Dermis microvascular lymphatic vessel endothelial cell (primary cell): ENCODE measurements around the gene SLC38A8. TPM values are rescaled to one million over a fixed set of nuclear protein-coding genes. Genes with fewer than 3 reads are reported as not detected.
A peak's percentile ranks its signal among the peaks of the same experiment; 100 is the strongest.

Source experiments
- DNase-seq, 2 donors: peaks; one replicate each; pipeline versions ENCODE4 v3.0.0 to v3.0.0-alpha.2; 2010; ENCODE audit warnings: low read depth in 2 of 2
- total RNA-seq: library from RNA; depleted of rRNA; stranded (reverse); fragments of >200 nt; gene quantifications from 2 replicates; pipeline ENCODE4 v1.2.1, GENCODE V29; 2014

Gene SLC38A8
- total RNA-seq, 1 donor from 2014 or later: not detected

DNA sequence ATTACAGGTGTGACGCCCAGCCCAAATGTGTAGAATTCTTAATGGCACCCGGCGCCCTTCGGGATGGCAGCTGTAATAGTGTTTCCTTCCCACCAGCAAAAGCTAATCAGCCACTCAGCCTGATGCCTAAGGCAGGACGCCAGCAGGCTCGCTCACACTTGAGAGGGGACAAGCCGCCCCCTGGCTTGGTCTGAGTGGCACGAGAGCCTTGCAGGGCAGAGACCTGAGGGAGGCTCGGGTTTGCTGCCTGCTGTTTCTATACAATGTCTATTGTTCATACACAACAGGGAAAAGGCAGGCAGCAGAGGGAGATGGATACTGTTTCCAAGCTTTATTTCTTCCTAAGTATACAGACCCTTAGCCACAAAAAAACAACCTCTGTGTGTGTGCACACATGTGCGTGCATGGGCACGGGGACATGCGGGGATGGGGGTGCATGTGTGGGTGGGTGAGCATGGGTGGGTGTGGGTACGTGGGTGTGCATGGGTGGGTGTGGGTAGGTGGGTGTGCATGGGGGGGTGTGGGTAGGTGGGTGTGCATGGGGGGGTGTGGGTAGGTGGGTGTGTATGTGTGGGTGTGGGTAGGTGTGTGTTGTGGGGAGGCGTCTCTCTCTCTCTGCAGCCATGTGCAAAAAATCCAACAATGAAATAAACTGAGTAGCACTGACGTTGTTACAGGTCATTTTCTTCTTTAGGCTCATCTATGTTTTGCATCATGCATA lies 10.0 kb downstream of the SLC38A8 start:
- no peak for DNase-seq

DNA sequence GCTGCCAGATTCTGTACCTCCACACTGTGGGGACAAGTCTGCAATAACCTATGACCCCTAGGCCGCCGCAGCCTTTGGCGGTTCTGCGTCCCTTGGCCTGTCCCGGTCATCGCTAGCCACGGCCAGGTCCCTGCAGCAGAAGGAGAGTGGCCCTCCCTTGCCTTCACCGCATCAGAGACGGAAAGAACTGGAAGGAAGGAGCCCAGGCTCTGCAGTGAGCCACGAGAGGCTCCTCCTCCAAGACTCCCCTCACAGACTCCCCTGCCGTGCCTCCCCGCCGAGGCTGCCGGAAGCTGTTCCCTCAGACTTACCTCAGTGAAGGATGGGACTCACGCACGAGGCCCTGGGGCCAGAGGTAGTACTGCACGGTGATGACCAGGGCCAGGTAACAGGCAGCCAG lies 11.0 kb downstream of the SLC38A8 start:
- no peak for DNase-seq

DNA sequence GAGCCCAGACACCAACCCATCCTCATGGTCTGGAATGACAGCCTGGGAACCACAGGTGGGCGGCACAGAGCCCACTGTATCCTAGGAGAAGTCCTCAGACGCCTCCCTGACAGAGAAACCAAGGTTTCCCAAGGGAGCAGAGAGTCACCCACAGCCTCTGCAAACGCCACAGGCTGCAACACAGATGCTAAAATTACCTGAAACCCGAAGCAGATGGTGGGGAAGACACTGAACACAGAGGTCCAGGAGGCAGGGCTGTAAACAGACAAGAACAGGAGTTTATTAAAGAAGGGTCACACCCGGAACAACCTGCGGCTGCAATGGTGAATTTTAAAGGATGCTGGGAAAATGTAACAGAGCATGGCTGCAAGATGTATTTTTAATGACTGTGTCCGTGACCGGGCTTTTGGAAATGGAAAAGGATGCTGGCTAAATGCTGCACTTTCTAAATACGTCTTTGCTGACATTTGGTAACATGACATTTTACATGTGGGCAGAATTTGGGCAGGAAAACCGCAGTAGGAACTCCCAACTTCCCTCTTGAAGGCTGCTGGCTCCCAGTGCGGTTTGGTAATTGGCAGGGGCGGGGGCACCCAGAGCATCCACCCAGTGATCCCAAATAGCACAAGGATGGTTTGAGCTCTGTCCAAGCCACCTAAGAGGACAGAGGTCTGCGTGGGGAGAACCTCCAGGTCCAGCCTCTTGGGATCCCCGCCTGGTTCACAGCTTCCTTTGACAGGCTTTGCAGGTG lies 13.1 kb downstream of the SLC38A8 start:
- DNase-seq: no peak

DNA sequence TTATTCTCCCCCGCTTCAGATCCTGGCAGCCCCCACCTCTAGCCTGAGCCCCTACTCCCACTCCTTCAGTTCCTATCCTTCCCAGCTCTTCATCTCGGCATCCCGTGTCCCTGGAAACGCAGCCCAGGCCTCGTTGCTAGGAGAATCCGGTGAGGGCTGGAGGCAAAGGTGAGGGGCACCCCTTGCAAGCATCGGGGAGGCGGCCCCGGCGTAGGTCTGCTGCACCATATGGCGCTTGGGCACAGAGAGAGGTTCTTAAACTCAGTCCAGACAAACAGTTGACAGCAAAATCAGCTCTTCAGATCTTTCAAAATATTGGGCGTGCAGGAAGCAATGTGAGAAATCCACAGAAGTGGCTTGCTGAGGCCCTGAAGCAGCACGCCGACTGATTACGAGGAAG lies 15.0 kb downstream of the SLC38A8 start:
- no peak for DNase-seq

DNA sequence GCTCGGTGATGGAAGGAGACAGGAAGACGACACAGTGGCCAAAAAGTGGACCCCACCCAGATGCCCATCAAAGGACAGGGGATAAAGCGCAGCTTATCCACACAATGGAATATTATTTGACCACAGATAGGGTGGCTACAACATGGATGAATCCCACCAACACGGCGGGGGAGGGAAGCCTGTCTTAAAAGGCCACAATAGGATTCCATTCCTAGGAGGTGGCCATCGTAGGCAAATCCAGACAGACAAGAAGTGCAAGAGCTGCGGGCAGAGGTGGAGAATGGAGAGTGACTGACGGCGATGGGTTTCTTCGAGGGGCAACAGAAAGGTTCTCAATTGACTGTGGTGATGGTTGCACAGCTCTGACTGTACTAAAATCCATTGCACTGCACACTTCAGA lies 16.0 kb downstream of the SLC38A8 start:
- no peak for DNase-seq

DNA sequence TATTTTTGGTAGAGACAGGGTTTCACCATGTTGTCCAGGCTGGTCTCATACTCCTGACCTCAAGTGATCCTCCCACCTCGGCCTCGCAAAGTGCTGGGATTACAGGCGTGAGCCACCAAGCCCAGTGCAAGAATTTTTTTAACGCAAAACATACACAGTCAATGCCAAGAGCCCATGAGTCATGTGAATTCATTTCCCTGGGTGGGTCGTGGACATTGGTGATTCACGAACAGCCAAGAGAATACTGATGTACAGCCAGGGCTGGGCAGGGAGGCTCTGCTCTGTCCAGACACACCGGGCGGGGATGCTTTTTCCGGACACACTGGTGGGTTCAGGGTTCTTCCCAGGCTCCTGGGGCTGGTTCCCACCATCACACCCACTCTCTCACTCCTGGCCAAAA lies 17.7 kb downstream of the SLC38A8 start:
- DNase-seq: peak in 1 of 2 donors; percentile 76

DNA sequence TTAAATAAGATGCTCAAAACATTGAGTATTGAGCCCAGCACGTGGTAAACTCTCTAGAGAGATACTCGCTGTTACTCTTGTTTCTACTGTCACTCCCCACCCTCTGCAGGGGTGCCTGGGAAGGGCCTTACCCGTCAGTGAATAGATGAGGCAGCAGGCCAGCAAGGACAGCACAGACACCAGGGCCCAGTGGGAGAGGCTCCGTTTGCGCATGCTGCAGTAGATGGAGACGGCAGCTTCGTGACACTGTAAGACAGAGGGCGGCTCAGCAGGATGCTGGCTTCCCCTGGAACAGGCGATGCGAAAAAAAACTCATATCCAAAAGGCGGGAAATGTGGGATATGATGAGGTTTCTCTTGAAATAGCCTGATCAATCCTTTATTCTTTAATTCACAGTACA lies 20.0 kb downstream of the SLC38A8 start:
- DNase-seq: no peak

DNA sequence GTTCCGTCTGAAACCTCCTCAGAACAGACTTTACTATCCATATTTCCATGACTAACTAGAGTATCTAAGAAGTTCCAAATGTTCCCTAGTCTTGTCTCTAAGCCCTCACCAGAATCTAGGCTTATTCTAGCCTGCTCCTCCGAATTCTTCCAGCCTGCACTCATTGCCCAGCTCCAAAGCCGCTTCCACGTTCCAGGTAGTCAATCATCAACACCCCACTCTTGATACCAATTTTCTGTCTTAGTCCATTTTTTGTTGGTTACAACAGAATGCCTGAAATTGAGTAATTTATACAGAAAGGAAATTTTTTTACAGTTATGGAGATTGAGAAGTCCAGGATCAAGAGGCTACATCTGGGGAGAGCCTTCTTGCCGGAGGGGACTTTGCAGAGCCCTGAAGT lies 21.1 kb downstream of the SLC38A8 start:
- no peak for DNase-seq

DNA sequence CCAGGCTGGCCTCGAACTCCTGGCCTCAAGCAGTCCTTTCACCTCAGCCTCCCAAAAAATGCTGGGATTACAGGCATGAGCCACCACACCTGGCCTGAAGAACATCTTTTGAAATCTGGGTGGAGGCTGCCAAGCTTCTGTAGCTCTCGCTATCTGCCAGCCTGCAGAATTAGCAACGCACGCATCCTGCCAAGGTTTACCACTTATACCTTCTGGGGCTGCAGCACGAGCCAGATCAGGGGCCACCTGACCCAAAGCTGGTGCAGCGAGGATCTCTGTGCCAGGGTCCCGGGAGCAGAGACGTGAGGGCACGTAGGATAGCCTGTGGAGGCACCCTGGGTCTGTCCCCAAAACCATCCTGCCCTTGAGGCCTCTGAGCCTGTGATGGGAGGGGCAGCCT lies 22.2 kb downstream of the SLC38A8 start:
- no peak for DNase-seq

DNA sequence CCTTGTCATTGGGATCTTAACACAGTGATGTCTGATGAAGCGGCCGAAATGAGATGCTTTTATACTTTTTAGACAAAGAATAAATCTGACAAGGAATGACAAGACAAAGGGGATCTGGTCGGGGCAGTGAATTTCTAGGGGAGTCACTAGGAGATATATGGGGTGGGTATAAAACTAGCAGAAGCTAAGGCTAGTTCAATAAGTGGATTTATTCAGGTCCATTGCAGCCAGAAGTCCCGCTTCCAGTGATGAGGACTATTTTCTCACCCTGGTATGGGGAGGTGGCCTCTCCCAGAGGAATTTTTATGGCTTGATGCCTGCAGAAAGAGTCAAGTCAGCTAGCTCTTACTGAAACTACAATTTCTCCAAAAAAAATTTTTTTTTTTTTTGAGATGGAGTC lies 23.9 kb downstream of the SLC38A8 start:
- no peak for DNase-seq

DNA sequence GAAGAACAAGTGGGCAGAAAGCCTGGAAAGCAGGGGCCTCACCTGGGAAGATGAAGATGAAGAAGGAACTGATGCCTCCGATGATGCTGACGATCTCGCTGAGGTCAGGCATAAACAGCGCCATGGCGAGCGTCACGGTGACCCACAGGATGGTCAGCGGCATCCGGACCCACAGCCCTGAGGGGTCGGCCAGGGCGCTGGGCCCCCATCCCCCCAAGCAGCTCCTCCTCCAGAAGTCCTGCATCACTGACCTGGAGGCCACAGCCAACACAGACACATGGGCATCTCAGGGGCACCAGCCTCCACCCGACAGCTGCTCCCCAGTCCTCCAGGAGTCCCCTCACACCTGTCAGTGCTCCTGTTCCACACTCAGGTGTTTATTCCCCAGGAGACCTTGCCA lies 26.1 kb downstream of the SLC38A8 start:
- no peak for DNase-seq

DNA sequence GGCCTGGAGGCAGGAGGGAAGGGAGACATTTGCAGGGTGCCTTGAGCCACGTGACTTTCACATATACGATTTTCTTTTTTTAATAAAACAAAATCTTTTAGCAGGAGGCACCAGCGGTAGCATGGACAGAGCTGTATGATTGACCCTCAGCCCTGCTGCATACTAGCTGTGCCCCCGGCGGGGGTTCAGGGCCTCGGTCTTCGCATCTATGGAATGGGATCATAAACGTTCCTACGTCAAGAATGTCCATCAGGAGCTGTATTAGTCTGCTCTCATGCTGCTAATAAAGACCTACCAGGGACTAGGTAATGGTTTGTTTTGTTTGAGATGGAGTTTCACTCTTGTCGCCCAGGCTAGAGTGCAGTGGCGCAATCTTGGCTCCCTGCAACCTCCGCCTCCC lies 27.2 kb downstream of the SLC38A8 start:
- no peak for DNase-seq

DNA sequence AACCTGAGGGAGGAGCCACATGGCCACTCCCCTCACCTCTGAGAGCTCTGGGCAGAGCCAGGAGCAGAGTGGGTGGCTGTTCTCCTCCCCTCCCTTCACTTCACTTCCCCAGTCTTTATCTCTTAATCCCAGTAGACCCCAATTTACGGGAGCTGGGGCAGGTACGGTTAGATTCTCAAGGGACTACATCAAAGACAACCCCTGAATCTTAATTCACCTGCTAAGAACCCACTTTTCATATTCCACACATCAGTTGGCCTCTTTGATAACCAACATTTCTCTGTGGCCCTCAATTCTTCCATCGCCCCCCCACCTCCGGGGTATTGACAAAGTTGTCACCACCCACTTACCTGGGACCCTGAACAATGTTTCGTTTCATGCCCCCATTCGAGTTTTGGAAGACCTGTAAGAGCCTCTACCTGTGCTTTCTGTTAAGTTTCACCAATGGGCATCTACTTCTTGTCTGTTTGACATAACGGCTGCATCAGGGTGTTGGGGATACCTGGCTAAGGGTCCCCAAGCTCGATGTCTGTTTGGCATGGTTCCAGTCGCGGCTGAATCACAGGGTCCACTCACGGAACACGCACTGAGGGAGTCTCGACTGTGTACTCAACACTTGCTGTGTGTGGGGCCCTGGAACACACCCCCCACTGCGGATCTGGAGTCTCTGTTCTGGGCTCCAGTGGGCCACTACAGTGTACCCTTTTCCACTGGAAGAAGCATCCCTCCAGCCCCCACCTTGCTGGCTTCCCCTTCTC lies 27.8 kb downstream of the SLC38A8 start:
- DNase-seq: no peak

DNA sequence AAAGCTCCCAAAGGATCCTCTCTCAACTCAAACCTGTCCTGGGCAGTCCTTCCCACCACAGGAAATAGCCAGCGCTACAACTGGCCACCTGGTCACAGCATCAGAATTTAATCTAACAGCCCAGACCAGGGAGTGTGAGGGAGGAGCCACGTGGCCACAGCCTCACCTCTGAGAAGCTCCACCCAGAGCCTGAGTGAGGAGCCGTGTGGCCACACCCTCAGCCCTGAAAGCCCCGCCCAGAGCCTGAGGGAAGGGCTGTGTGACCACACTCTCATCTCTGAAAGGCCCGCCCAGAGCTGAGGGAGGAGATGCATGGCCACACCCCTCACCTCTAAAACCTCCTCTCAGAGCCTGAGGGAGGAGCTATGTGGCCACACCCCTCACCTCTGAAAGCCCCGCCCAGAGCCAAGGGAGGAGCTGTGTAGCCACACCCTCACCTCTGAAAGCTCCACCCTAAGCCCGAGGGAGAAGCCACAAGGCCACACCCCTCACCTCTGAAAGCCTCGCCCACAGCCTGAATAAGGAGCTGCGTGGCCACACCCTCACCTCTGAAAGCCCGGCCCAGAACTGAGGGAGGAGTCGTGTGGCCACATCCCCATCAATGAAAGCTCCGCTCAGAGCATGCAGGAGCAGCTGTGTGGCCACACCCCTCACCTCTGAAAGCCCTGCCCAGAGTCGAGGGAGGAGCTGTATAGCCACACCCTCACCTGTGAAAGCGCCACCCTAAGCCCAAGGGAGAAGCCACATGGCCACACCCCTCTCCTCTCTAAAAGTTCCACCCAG lies 28.6 kb downstream of the SLC38A8 start:
- peak in 1 of 2 donors; percentile 59 for DNase-seq

DNA sequence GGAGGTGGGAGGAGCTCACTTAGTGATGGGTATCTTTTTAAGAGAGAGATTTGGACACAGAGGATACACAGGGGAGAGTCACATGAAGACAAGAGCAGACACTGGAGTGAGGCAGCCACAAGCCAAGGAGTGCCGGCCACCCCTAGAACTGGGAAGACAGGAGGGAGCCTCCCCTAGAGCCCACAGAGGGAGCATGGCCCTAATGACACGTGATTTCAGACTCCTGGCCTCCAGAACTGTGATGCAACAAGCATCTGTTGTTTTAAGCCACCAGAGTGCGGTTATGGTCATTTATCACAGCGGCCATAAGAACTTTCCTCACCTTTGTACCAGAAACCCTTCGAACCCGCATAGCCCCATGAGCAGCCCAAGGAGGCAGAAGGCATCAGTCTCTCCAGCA lies 33.3 kb downstream of the SLC38A8 start:
- no peak for DNase-seq

DNA sequence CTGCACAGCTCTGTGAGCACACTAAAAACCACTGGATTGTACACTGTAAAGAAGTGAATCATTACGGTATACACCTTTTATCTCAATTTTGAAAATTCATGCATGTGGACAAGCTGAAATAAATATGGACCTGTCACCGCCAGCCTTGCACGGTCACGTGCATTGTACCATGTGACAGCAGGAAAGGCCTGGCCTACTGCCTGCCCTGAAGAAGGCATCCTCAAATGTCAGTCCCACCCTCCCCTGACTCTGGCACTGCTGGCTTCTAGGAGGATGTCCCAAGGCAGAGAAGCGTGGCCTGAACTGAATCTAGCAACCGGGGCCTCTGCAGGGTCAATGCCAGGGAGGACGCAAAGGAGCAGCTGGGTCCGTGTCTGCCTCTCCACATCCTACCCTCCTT lies 34.6 kb downstream of the SLC38A8 start:
- no peak for DNase-seq

DNA sequence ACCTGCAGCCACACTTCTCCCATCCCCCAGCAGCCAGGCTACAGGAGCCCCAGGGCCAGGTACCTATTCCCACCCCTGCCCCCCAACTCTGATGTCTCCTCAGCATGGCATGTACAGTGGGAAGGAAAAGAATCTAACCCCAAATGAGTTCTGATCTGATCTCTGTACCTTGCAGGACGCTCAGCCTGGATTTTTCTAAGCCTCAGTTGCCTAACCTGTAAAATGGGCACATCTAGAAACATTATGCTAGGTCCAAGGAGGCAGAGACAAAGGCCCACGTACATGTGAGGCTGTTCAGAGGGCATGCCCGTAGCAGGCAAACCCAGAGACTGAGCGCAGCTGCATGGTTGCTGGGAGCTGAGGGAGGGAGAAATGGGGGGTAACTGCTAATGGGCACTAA lies 35.1 kb downstream of the SLC38A8 start:
- DNase-seq: no peak

DNA sequence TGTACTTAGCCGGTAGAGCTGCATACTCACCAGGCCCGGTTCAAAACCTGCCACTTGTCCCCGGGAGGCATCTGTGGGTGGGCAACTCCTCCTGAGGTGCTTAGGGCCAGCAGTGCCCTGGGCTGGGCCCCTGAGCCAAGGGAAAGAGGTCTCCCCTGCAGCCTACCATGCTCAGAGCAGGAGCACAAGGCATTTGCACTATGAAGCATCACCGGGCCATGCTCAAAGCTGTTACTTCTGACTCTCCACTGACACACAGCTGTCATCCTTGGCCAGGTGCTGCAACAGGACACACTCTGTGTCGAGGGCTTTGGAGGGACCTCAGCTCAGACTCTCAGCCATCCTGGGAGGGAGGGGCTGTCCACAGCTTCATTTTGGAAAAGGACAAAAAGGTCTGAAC lies 37.2 kb downstream of the SLC38A8 start:
- no peak for DNase-seq

DNA sequence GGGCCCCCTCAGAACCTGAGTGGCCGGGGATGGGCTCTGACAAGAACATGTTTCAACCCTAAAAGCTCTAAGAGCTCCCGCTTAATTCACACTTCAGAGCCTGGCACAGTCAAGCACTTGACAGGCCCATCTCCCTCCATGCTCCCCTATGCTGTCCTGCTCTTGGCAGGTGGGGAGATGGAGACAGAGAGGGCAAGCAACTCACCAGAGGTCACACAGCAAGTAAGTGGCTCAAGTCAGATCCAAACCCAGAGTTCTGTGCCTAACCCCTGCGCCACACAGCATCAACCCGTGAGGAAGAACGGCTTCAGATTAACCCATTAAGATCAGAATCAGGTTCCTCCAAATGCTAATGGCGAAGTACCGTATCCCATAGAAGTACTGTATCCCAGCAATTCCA lies 38.2 kb downstream of the SLC38A8 start:
- no peak for DNase-seq

DNA sequence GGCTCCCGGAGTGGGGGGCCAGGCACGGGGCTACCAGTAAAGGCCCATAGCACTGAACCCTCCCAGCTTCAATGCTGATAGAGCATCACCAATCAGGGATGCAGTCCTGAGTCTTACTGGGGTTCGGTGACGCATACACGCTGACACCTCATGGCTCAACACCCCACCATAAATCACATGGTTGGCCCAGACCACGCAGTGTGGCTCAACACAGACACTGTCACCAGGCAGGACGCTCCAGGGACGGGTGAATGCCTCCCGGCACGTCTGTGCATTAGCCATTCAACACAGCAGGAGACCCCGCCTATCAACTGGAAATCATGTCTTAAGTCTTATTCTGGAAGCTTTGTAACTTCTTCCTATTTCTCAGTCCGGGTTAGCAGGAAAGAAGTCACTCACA lies 39.6 kb downstream of the SLC38A8 start:
- no peak for DNase-seq

DNA sequence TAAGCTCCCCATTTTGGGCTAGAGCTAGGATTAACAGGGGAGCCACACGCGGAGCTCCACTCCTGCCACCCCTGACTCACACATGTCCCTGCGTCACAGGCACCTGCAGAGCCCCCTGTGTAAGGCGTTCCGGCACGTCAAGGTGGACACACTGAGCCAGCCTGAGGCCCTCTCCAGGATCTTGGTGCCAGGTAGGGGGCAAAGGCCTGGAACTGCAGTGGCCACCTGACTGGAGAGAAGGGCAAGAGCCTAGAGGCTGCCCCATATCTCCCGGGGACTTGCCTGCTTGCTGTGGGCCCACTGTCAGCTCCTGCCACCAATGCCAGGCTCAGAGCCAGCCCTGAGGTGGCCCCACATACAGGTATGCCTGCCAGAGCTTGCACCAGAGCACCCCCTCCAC lies 40.9 kb downstream of the SLC38A8 start:
- DNase-seq: no peak
